Measurements from ENCODE around the gene GRAMD1A.

GRAMD1A gene

GRCh38 chr19:34999498-35000337 lies at the start of gene GRAMD1A:
GRAMD1A (plus strand) TSS chr19:35000323; CDS start chr19:35000479, 156 bp downstream.
- DNase-seq (ENCODE audit: low read depth, low spot score), result peak; percentile 91
- in situ Hi-C loops (cut with HindIII; ENCODE audit: low sequenced_read_pairs), result no loop called here
- peak within 1 kb of the TSS; percentile 75 for H3K4me3 ChIP-seq (ENCODE audit: low read depth, low read length)
- no peak for TF ChIP-seq CTCF (IDR thresholded peaks at IDR 0.05; ENCODE audit: low read depth, low read length)

- no peak overlapping the region for H3K4me3 ChIP-seq (ENCODE audit: low read depth, low read length)
- in situ Hi-C loops (cut with HindIII; ENCODE audit: low sequenced_read_pairs), result no loop called here
- TF ChIP-seq CTCF (IDR thresholded peaks at IDR 0.05; ENCODE audit: low read depth, low read length), result no peak
- no peak for DNase-seq (ENCODE audit: low read depth, low spot score)
Observed at GRCh38 chr19:34953092-34953491, 47.0 kb upstream of the GRAMD1A start.

- in situ Hi-C loops (cut with HindIII; ENCODE audit: low sequenced_read_pairs), result no loop called here
- no peak for TF ChIP-seq CTCF (IDR thresholded peaks at IDR 0.05; ENCODE audit: low read depth, low read length)
- no peak for DNase-seq (ENCODE audit: low read depth, low spot score)
- H3K4me3 ChIP-seq (ENCODE audit: low read depth, low read length), result no peak overlapping the region
Observed at GRCh38 chr19:34957830-34958751, 42.0 kb upstream of the GRAMD1A start.

- in situ Hi-C loops (cut with HindIII; ENCODE audit: low sequenced_read_pairs), result no loop called here
- no peak overlapping the region for H3K4me3 ChIP-seq (ENCODE audit: low read depth, low read length)
- no peak for TF ChIP-seq CTCF (IDR thresholded peaks at IDR 0.05; ENCODE audit: low read depth, low read length)
Observed at GRCh38 chr19:34959021-34959420, 41.1 kb upstream of the GRAMD1A start.

GRCh38 chr19:34960103-34960805 lies 39.9 kb upstream of the GRAMD1A start:
- TF ChIP-seq CTCF (IDR thresholded peaks at IDR 0.05; ENCODE audit: low read depth, low read length), result no peak
- H3K4me3 ChIP-seq (ENCODE audit: low read depth, low read length), result no peak overlapping the region
- in situ Hi-C loops (cut with HindIII; ENCODE audit: low sequenced_read_pairs), result no loop called here
- DNase-seq (ENCODE audit: low read depth, low spot score), result peak; percentile 89

More at GRCh38 chr19:34959021-34959420, 41.1 kb upstream of the GRAMD1A start:
- no peak for DNase-seq (ENCODE audit: low read depth, low spot score)

Data from astrocyte of the spinal cord (primary cell).